Tibial nerve (tissue), 4 donors: ENCODE data around the gene PDE1C. TPM values are rescaled to one million over a fixed set of nuclear protein-coding genes. Genes with fewer than 3 reads are reported as not detected.
"Not testable (repeated sequence)": the region's sequence is repeated elsewhere in the genome, so short reads cannot be mapped to it uniquely, and the experiment has no call there.

Experiments used
- DNase-seq, 2 donors: peaks; one replicate each; pipeline ENCODE4 v3.0.0-alpha.2; 2019; ENCODE audit warnings: low spot score in 2 of 2
- H3K27ac ChIP-seq, 4 donors: fragments of 200-600 bp; sonication (generic) in 3 of 4; one replicate each; pipeline ENCODE4 v1.5.1; 2017 to 2019; ENCODE audit warnings: mild to moderate bottlenecking in 1 of 4
- H3K27me3 ChIP-seq, 2 donors: fragments of 200-600 bp; sonication (generic) in 1 of 2; one replicate each; pipeline versions ENCODE4 v1.5.1 to v1.6.0; 2017 to 2019
- H3K36me3 ChIP-seq, 3 donors: fragments of 200-600 bp; sonication (generic); one replicate each; pipeline ENCODE4 v1.5.1; 2018 to 2019
- H3K4me1 ChIP-seq, 4 donors: fragments of 200-600 bp; sonication (generic) in 3 of 4; one replicate each; pipeline ENCODE4 v1.5.1; 2017 to 2019
- H3K4me3 ChIP-seq, 4 donors: fragments of 200-600 bp; sonication (generic) in 3 of 4; one replicate each; pipeline ENCODE4 v1.5.1; 2017 to 2019; ENCODE audit warnings: mild to moderate bottlenecking in 1 of 4, moderate library complexity in 1 of 4
- H3K9me3 ChIP-seq, 4 donors: fragments of 200-600 bp; sonication (generic) in 3 of 4; one replicate each; pipeline ENCODE4 v1.5.1; 2017 to 2019
- CTCF ChIP-seq, 5 experiments: fragments of 200-600 bp in 3 of 5; fragments of 450-650 bp in 2 of 5; sonication (generic) in 3 of 5; IDR thresholded peaks; one replicate each; pipeline ENCODE4 v1.5.1; 2016 to 2019; ENCODE audit warnings: antibody characterized with exemption in 5 of 5, mild to moderate bottlenecking in 3 of 5, moderate library complexity in 2 of 5
- EP300 ChIP-seq, 2 donors: sonication (generic); formaldehyde crosslinking; IDR thresholded peaks; one replicate each; pipeline ENCODE4 v1.6.1; 2017; ENCODE audit warnings: antibody characterized with exemption in 2 of 2, mild to moderate bottlenecking in 1 of 2
- POLR2A ChIP-seq, 2 donors: fragments of 450-650 bp; IDR thresholded peaks; one replicate each; pipeline ENCODE4 v1.6.1; 2017; ENCODE audit warnings: antibody characterized with exemption in 2 of 2, mild to moderate bottlenecking in 2 of 2, moderate library complexity in 2 of 2
- WGBS, 2 donors: methylation state at CpG; one replicate each; pipeline ENCODE4 v1.1.5; 2018; 5-methylcytosine and 5-hydroxymethylcytosine counted together
- total RNA-seq, 4 donors: library from RNA; depleted of rRNA; stranded (reverse); fragments of >200 nt; gene quantifications; one replicate each; pipeline ENCODE4 v1.1.0, GENCODE V29; 2016

The PDE1C gene
- total RNA-seq, 4 donors from 2014 or later: 10.6 to 31.8 (median 20.7) TPM

GRCh38 chr7:31850601-31851000 lies 219.6 kb downstream of the PDE1C start:
- Histone ChIP-seq H3K36me3 (peaks cover 0 to 47% (median 0%) of the 10 kb centered on the region in 3 donors), H3K4me1 (no peaks in the 10 kb centered on the region), H3K27me3 (no peaks in the 10 kb centered on the region), H3K9me3 (no peaks in the 10 kb centered on the region), H3K27ac (no peak overlapping the region), H3K4me3 (no peak overlapping the region)
- DNase-seq: no peak
- TF ChIP-seq CTCF (IDR thresholded peaks at IDR 0.05): no peak
- TF ChIP-seq POLR2A (IDR thresholded peaks at IDR 0.05): no peak
- no peak for TF ChIP-seq EP300 (IDR thresholded peaks at IDR 0.05)
- 92 to 94% methylated on average over 4 of the region's 4 CpGs for WGBS, 2 donors

DNA sequence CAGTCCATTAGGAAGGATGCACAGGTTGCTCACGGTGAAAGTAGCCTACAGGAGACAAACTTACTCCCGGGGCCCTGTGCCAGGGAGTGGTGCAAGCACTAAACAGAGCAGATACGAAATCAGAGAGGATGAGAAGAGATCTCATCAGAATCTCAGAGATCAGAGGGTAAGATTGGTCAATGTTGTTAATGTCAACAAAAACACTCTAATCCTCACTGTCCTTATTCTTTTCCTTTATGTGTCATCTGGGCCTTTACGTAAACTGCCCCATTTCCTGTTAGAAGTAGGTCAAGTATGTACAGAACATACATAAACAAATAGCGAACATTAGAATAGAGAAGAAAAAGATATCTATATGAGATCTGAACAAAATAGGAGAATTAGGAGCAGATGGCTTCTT lies 220.1 kb downstream of the PDE1C start:
- WGBS, 2 donors: 85 to 89% methylated on average over 5 of the region's 5 CpGs
- no peak overlapping the region for H3K4me3 ChIP-seq
- no peaks in the 10 kb centered on the region for H3K27me3 ChIP-seq
- no peaks in the 10 kb centered on the region for H3K4me1 ChIP-seq
- no peaks in the 10 kb centered on the region for H3K9me3 ChIP-seq
- TF ChIP-seq EP300 (IDR thresholded peaks at IDR 0.05) (no peak), CTCF (IDR thresholded peaks at IDR 0.05) (no peak), POLR2A (IDR thresholded peaks at IDR 0.05) (no peak)
- H3K36me3 ChIP-seq: peaks cover 0 to 52% (median 0%) of the 10 kb centered on the region in 3 donors
- no peak for DNase-seq
- no peak overlapping the region for H3K27ac ChIP-seq

DNA sequence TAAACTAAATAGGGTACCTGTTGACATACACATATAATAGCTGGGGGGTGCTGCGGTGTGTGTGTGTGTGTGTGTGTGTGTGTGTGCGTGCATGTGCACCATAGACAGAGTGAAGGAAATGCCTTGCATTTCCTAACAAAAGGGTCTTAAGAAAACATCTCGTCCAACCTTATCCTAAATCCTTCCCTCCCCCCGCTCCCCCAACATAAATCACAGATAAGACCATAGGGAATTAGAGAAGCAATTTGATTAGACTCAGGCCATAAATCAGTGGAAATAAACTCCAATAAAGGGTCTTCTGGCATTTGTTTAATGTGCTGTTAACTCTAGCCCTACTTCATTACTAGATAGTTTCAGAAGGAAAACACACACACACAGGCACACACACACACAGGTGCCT lies 234.7 kb downstream of the PDE1C start:
- H3K27ac ChIP-seq: no peak overlapping the region
- no peak for DNase-seq
- H3K4me3 ChIP-seq: no peak overlapping the region
- peaks cover 0 to 5% (median 0%) of the 10 kb centered on the region in 4 donors for H3K9me3 ChIP-seq
- no peaks in the 10 kb centered on the region for H3K4me1 ChIP-seq
- TF ChIP-seq POLR2A (IDR thresholded peaks at IDR 0.05) (no peak), CTCF (IDR thresholded peaks at IDR 0.05) (no peak), EP300 (IDR thresholded peaks at IDR 0.05) (no peak)
- H3K36me3 ChIP-seq: peaks cover 0 to 10% (median 0%) of the 10 kb centered on the region in 3 donors
- 69 to 81% methylated on average over 4 of the region's 4 CpGs for WGBS, 2 donors
- H3K27me3 ChIP-seq: no peaks in the 10 kb centered on the region

DNA sequence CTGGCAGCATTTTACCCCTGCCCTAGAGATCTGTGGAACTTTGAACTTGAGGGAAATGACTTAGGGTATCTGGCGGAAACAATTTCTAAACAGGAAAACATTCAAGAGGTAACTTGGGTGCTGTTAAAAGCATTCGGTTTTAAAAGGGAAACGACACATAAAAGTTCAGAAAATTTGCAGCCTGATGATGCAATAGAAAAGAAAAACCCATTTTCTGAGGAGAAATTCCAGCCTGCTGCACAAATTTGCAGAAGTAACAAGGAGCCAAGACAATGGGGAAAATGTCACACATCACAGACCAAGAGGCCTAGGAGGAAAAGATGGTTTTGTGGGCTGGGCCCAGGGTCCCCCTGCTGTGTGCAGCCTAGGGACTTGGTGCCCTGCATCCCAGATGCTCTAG lies 236.6 kb downstream of the PDE1C start:
- H3K4me1 ChIP-seq, DNase-seq, H3K4me3 ChIP-seq, H3K27ac ChIP-seq, H3K27me3 ChIP-seq, H3K9me3 ChIP-seq: not testable (repeated sequence)
- H3K36me3 ChIP-seq: peaks cover 0 to 11% (median 0%) of the 10 kb centered on the region in 3 donors
- WGBS, 2 donors: 59 to 62% methylated on average over 3 of the region's 3 CpGs

GRCh38 chr7:31828520-31828919 lies 241.7 kb downstream of the PDE1C start:
- TF ChIP-seq EP300 (IDR thresholded peaks at IDR 0.05): no peak
- TF ChIP-seq POLR2A (IDR thresholded peaks at IDR 0.05): no peak
- no peak for TF ChIP-seq CTCF (IDR thresholded peaks at IDR 0.05)
- DNase-seq: no peak
- Histone ChIP-seq H3K4me1 (no peaks in the 10 kb centered on the region), H3K27me3 (no peaks in the 10 kb centered on the region), H3K9me3 (no peaks in the 10 kb centered on the region), H3K27ac (no peak overlapping the region), H3K4me3 (no peak overlapping the region), H3K36me3 (peaks cover 0 to 38% (median 0%) of the 10 kb centered on the region in 3 donors)

- no peaks in the 10 kb centered on the region for H3K27me3 ChIP-seq
- TF ChIP-seq EP300 (IDR thresholded peaks at IDR 0.05): no peak
- TF ChIP-seq CTCF (IDR thresholded peaks at IDR 0.05): no peak
- no peak for TF ChIP-seq POLR2A (IDR thresholded peaks at IDR 0.05)
- DNase-seq: no peak
- H3K4me3 ChIP-seq: no peak overlapping the region
- no peaks in the 10 kb centered on the region for H3K4me1 ChIP-seq
- no peaks in the 10 kb centered on the region for H3K9me3 ChIP-seq
- peaks cover 0 to 51% (median 0%) of the 10 kb centered on the region in 3 donors for H3K36me3 ChIP-seq
- H3K27ac ChIP-seq: no peak overlapping the region
Measured at GRCh38 chr7:31825576-31825975, 244.6 kb downstream of the PDE1C start.
